CD14-positive monocyte (primary cell): Measurements from ENCODE around the gene TEAD1. TPM values are rescaled to one million over a fixed set of nuclear protein-coding genes. Genes with fewer than 3 reads are reported as not detected.

Experiments
- DNase-seq, 3 donors: peaks; one replicate each; pipeline ENCODE4 v3.0.0-alpha.2; 2011 to 2022
- H2AFZ ChIP-seq: 2 replicates; pipeline ENCODE4 v1.6.0; 2012; ENCODE audit warnings: mild to moderate bottlenecking, low read depth, low read length, inconsistent platforms; ENCODE audit not compliant: insufficient read depth, poor library complexity, severe bottlenecking
- H3K27ac ChIP-seq, 2 donors: 1 replicate in 1 of 2; 2 replicates in 1 of 2; pipeline ENCODE4 v1.5.1; 2012 to 2013; ENCODE audit warnings: low read length in 2 of 2, control low read depth in 1 of 2, inconsistent platforms in 1 of 2, low read depth in 1 of 2, mild to moderate bottlenecking in 1 of 2
- H3K27me3 ChIP-seq, 2 donors: one replicate each; pipeline versions ENCODE4 v1.6.0 to v1.6.1; 2011 to 2013; ENCODE audit warnings: low read length in 2 of 2; ENCODE audit not compliant: control insufficient read depth in 2 of 2, insufficient read depth in 2 of 2
- H3K36me3 ChIP-seq, 2 donors: replicated peaks in 1 of 2; 1 replicate in 1 of 2; 2 replicates in 1 of 2; pipeline versions ENCODE4 v1.5.1 to v1.6.1; 2012 to 2013; ENCODE audit warnings: low read length in 2 of 2, control low read depth in 1 of 2, inconsistent platforms in 1 of 2, mild to moderate bottlenecking in 1 of 2; ENCODE audit not compliant: insufficient read depth in 2 of 2, control insufficient read depth in 1 of 2
- H3K4me1 ChIP-seq, 2 donors: 1 replicate in 1 of 2; 2 replicates in 1 of 2; pipeline versions ENCODE4 v1.5.1 to v1.6.1; 2012 to 2013; ENCODE audit warnings: low read length in 2 of 2, control low read depth in 1 of 2, inconsistent platforms in 1 of 2, mild to moderate bottlenecking in 1 of 2, moderate library complexity in 1 of 2; ENCODE audit not compliant: insufficient read depth in 2 of 2, control insufficient read depth in 1 of 2
- H3K4me2 ChIP-seq: replicated peaks from 2 replicates; pipeline ENCODE3; 2012; ENCODE audit warnings: low read length, moderate library complexity, mild to moderate bottlenecking; ENCODE audit not compliant: poor library complexity, severe bottlenecking; ENCODE audit errors: extremely low read depth
- H3K4me3 ChIP-seq, 3 experiments: fragments of 200-600 bp in 1 of 3; sonication (generic) in 1 of 3; replicated peaks in 1 of 3; 1 replicate in 2 of 3; 2 replicates in 1 of 3; pipeline ENCODE4 v1.5.1; 2011 to 2013; ENCODE audit warnings: low read length in 3 of 3, mild to moderate bottlenecking in 3 of 3, control low read depth in 2 of 3, low read depth in 2 of 3, inconsistent platforms in 1 of 3, moderate library complexity in 1 of 3
- H3K79me2 ChIP-seq: 2 replicates; pipeline ENCODE4 v1.6.0; 2012; ENCODE audit warnings: mild to moderate bottlenecking, control low read depth, inconsistent platforms, low read length, moderate library complexity; ENCODE audit not compliant: insufficient read depth
- H3K9ac ChIP-seq: 2 replicates; pipeline ENCODE4 v1.6.0; 2017; ENCODE audit warnings: low read length, mild to moderate bottlenecking; ENCODE audit not compliant: insufficient read depth, poor library complexity, severe bottlenecking
- H3K9me3 ChIP-seq, 2 donors: replicated peaks in 1 of 2; 1 replicate in 1 of 2; 2 replicates in 1 of 2; pipeline versions ENCODE4 v1.5.1 to v1.6.1; 2012 to 2013; ENCODE audit warnings: low read length in 2 of 2, control low read depth in 1 of 2; ENCODE audit not compliant: control insufficient read depth in 1 of 2, insufficient read depth in 1 of 2
- H4K20me1 ChIP-seq: 2 replicates; pipeline ENCODE4 v1.6.0; 2012; ENCODE audit warnings: mild to moderate bottlenecking, low read length, control low read depth, moderate library complexity; ENCODE audit not compliant: insufficient read depth
- H3K27ac Mint-ChIP-seq, 7 donors: one replicate each; pipeline ENCODE4 v1.8.0; 2020; ENCODE audit warnings: mild to moderate bottlenecking in 7 of 7, mixed read lengths in 7 of 7, moderate library complexity in 6 of 7, inconsistent platforms in 2 of 7
- H3K27me3 Mint-ChIP-seq, 3 donors: one replicate each; pipeline ENCODE4 v1.8.0; 2021 to 2022; ENCODE audit warnings: low read depth in 3 of 3, mild to moderate bottlenecking in 3 of 3, mixed read lengths in 3 of 3, moderate library complexity in 3 of 3, inconsistent platforms in 1 of 3
- H3K36me3 Mint-ChIP-seq, 2 donors: one replicate each; pipeline ENCODE4 v1.8.0; 2020; ENCODE audit warnings: mixed read lengths in 2 of 2, inconsistent platforms in 1 of 2, mild to moderate bottlenecking in 1 of 2
- H3K4me1 Mint-ChIP-seq: one replicate; pipeline ENCODE4 v1.8.0; 2020; ENCODE audit warnings: mild to moderate bottlenecking, mixed read lengths
- H3K4me3 Mint-ChIP-seq, 2 donors: one replicate each; pipeline ENCODE4 v1.8.0; 2020; ENCODE audit warnings: mild to moderate bottlenecking in 2 of 2, mixed read lengths in 2 of 2, moderate library complexity in 1 of 2
- H3K9me3 Mint-ChIP-seq, 7 donors: one replicate each; pipeline ENCODE4 v1.8.0; 2020 to 2022; ENCODE audit warnings: mixed read lengths in 7 of 7, mild to moderate bottlenecking in 6 of 7, moderate library complexity in 6 of 7, inconsistent platforms in 2 of 7
- WGBS: methylation state at CpG from one replicate; pipeline ENCODE4 v1.1.5; 2013; ENCODE audit warnings: missing lambda C conversion rate; ENCODE audit not compliant: insufficient coverage; 5-methylcytosine and 5-hydroxymethylcytosine counted together
- intact Hi-C, 2 donors: fragments of 100-400 bp; cut with micrococcal nuclease; formaldehyde crosslinking; loops; one replicate each; pipeline versions ENCODE4 v1.15.0 to v1.15.1; 2023
- polyA plus RNA-seq, 3 donors: library from polyadenylated mRNA; depleted of rRNA in 1 of 3; unstranded in 2 of 3; stranded (reverse) in 1 of 3; fragments of 300-500 nt in 2 of 3; fragments of >200 nt in 1 of 3; fragmentation: Illumina TruSeq in 2 of 3; gene quantifications; 1 replicate in 2 of 3; 2 replicates in 1 of 3; pipeline ENCODE4 v1.2.3, GENCODE V29; 2012 to 2021
- TF ChIP-seq, protein P1 (sequence below): fragments of 200-600 bp; IDR thresholded peaks from one replicate; pipeline ENCODE4 v1.8.0; 2022; ENCODE audit warnings: antibody characterized with exemption, mild to moderate bottlenecking

Gene TEAD1
- polyA plus RNA-seq, 3 donors = not detected

- no peaks in the 10 kb centered on the region for H3K4me1 ChIP-seq
- H3K9ac ChIP-seq = no peak overlapping the region
- intact Hi-C loops = no loop called here
- no peak overlapping the region for H3K4me3 ChIP-seq
- Mint-ChIP-seq H3K4me1 (no peaks in the 10 kb centered on the region), H3K27me3 (peaks cover 2 to 7% (median 3%) of the 10 kb centered on the region in 3 donors), H3K4me3 (no peak overlapping the region), H3K9me3 (peaks cover 0 to 3% (median 0%) of the 10 kb centered on the region in 7 donors), H3K36me3 (no peaks in the 10 kb centered on the region), H3K27ac (no peak overlapping the region)
- no peak overlapping the region for H3K27ac ChIP-seq
- H2AFZ ChIP-seq = no peak overlapping the region
- 84% methylated on average over 5 of the region's 5 CpGs for WGBS
- no peaks in the 10 kb centered on the region for H3K27me3 ChIP-seq
- H3K36me3 ChIP-seq = no peaks in the 10 kb centered on the region
- no peak overlapping the region for H3K4me2 ChIP-seq
- DNase-seq = no peak
- H3K79me2 ChIP-seq = no peaks in the 10 kb centered on the region
- H4K20me1 ChIP-seq = no peaks in the 10 kb centered on the region
- TF ChIP-seq, protein P1, sequence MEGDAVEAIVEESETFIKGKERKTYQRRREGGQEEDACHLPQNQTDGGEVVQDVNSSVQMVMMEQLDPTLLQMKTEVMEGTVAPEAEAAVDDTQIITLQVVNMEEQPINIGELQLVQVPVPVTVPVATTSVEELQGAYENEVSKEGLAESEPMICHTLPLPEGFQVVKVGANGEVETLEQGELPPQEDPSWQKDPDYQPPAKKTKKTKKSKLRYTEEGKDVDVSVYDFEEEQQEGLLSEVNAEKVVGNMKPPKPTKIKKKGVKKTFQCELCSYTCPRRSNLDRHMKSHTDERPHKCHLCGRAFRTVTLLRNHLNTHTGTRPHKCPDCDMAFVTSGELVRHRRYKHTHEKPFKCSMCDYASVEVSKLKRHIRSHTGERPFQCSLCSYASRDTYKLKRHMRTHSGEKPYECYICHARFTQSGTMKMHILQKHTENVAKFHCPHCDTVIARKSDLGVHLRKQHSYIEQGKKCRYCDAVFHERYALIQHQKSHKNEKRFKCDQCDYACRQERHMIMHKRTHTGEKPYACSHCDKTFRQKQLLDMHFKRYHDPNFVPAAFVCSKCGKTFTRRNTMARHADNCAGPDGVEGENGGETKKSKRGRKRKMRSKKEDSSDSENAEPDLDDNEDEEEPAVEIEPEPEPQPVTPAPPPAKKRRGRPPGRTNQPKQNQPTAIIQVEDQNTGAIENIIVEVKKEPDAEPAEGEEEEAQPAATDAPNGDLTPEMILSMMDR = no peak
- H3K9me3 ChIP-seq = no peaks in the 10 kb centered on the region
Measured at GRCh38 chr11:12786891-12787290, 112.7 kb downstream of the TEAD1 start.

GRCh38 chr11:12787847-12788246, 113.6 kb downstream of the TEAD1 start:
- peaks cover 2 to 7% (median 2%) of the 10 kb centered on the region in 3 donors for H3K27me3 Mint-ChIP-seq
- intact Hi-C loops = no loop called here
- no peaks in the 10 kb centered on the region for H3K27me3 ChIP-seq

More at GRCh38 chr11:12787847-12788246, 113.6 kb downstream of the TEAD1 start:
- H2AFZ ChIP-seq = no peak overlapping the region
- no peaks in the 10 kb centered on the region for H3K36me3 Mint-ChIP-seq
- no peak overlapping the region for H3K9ac ChIP-seq
- H3K9me3 Mint-ChIP-seq = peaks cover 0 to 3% (median 0%) of the 10 kb centered on the region in 7 donors
- H3K27ac Mint-ChIP-seq = no peak overlapping the region
- H3K27ac ChIP-seq = no peak overlapping the region
- no peak overlapping the region for H3K4me3 ChIP-seq
- H3K36me3 ChIP-seq = no peaks in the 10 kb centered on the region
- no peak overlapping the region for H3K4me3 Mint-ChIP-seq
- no peaks in the 10 kb centered on the region for H3K4me1 ChIP-seq
- H3K4me2 ChIP-seq = no peak overlapping the region
- no peaks in the 10 kb centered on the region for H3K9me3 ChIP-seq
- DNase-seq = no peak
- WGBS = 100% methylated on average over 2 of the region's 9 CpGs
- no peaks in the 10 kb centered on the region for H3K79me2 ChIP-seq
- H3K4me1 Mint-ChIP-seq = no peaks in the 10 kb centered on the region
- TF ChIP-seq, protein P1 = no peak
- H4K20me1 ChIP-seq = no peaks in the 10 kb centered on the region
